Measurements from ENCODE around the gene NUDT14.

DNA sequence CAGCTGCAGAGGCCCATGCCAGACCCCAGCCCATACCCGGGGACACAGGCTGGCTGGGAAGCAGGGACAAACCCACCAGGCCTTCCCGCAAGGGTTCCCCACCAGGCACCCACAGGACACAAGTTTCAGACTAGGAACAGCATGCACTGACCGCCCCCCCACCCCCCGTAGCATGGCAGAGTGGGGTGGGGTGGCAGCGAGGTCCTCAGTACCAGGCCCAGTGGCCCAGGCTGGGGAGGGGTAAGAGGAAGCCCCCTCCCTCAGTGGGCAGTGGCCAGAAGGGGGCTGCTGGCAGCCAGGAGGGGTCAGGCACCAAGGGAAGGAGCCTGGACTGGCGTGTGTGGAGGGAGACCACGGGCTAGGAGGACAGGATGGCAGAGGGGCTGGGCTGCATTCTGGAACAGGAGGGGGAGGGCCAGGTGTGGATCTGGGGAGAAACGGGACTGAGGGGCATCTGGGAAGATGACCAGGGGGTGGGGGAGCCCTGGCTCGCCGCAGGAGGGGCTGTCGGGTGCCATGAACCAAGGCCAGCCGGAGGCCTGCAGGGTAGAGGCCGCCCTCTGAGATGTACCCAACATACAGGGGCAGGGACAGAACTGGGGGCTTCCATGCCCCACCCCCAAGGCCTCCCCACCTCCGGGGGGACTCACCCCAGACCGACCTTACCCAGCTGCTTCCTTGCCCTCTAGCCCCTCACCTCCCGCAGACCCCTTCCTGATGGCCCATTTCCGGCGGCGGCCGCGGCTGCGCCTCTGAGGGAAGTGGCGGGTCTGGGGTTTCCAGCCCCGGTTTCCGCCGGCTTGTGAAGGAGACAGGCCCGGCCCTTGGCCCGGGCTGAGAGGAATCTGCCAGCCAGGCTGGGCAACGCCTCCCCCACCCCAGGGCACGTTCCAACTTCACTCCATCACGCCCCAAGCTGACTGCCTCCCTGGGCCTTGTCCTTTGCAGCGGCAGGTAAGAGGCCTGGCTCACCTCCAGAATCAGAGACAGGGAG is 6.9 kb downstream of the NUDT14 start:
- TF ChIP-seq POLR2A (IDR thresholded peaks at IDR 0.05), result no peak
- TF ChIP-seq, protein P1, sequence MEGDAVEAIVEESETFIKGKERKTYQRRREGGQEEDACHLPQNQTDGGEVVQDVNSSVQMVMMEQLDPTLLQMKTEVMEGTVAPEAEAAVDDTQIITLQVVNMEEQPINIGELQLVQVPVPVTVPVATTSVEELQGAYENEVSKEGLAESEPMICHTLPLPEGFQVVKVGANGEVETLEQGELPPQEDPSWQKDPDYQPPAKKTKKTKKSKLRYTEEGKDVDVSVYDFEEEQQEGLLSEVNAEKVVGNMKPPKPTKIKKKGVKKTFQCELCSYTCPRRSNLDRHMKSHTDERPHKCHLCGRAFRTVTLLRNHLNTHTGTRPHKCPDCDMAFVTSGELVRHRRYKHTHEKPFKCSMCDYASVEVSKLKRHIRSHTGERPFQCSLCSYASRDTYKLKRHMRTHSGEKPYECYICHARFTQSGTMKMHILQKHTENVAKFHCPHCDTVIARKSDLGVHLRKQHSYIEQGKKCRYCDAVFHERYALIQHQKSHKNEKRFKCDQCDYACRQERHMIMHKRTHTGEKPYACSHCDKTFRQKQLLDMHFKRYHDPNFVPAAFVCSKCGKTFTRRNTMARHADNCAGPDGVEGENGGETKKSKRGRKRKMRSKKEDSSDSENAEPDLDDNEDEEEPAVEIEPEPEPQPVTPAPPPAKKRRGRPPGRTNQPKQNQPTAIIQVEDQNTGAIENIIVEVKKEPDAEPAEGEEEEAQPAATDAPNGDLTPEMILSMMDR (IDR thresholded peaks at IDR 0.05), result no peak

Measured in esophagus squamous epithelium (tissue), 4 donors.